ENCODE results near the gene P2RY8. TPM values are rescaled to one million over a fixed set of nuclear protein-coding genes. Genes with fewer than 3 reads are reported as not detected.

P2RY8 gene
- total and polyA plus RNA-seq, 2 of the 4 experiments (the other 2 are of a cell fraction), result not detected

DNA sequence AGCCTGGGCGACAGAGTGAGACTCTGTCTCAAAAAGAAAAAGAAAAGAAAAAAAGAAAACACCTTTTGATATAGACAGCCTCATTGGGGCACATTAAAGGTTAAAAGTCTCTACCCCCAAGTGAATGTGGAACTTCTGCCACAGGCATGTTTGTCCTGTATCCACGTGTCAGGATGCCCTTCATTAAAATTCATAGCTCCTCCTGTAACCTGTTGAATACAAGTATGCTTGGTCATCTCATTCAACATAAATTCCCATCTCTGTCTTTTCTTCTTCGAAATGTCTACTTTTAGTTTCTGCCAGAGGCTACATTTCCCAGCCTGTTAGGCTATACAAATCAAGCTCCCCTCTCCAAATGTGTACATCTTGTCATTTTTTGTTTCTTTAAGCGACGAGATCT, 25.8 kb downstream of the P2RY8 start:
- no peak overlapping the region for H3K4ac ChIP-seq (ENCODE audit: low read depth, low read length)
- dilution Hi-C loops (cut with HindIII; ENCODE audit: low sequenced_read_pairs, unreplicated experiment) (no loop called here), in situ Hi-C loops (cut with MboI; ENCODE audit: low sequenced_read_pairs) (no loop called here), intact Hi-C loops (cut with micrococcal nuclease) (no loop called here)
- no peak overlapping the region for H2BK120ac ChIP-seq (ENCODE audit: low read depth, low read length)
- no peak overlapping the region for H4K5ac ChIP-seq (ENCODE audit: low read depth, low read length)
- H2BK5ac ChIP-seq (ENCODE audit: low read depth, low read length, poor library complexity, severe bottlenecking), result no peak overlapping the region
- CTCF ChIA-PET, result no interaction called here
- H3K4me3 ChIP-seq (ENCODE audit: insufficient read depth, low read depth, low read length), result no peak overlapping the region
- H3K18ac ChIP-seq (ENCODE audit: low read depth, low read length), result no peak overlapping the region
- POLR2A ChIA-PET (ENCODE audit: unreplicated experiment), result no interaction called here
- H4K8ac ChIP-seq (ENCODE audit: low read depth in 2 of 2, low read length in 2 of 2), result no peak overlapping the region
- no CpG with 5 or more reads among the region's 5 CpGs for WGBS, 2 experiments (ENCODE audit: extremely low coverage in 2 of 2, insufficient read length in 1 of 2)
- no peak overlapping the region for H2AFZ ChIP-seq (replicated peaks; ENCODE audit: low read length, poor library complexity)
- no peak overlapping the region for H2BK15ac ChIP-seq (ENCODE audit: low read depth, low read length)
- H3K36me3 ChIP-seq (ENCODE audit: control insufficient read depth, insufficient read depth, low read length), result no peaks in the 10 kb centered on the region
- H3K9me1 ChIP-seq (ENCODE audit: insufficient read depth, low read length), result no peaks in the 10 kb centered on the region
- H2AK9ac ChIP-seq (replicated peaks; ENCODE audit: low read depth, low read length, poor library complexity), result no peak overlapping the region
- H4K20me1 ChIP-seq (ENCODE audit: insufficient read depth, low read length), result no peaks in the 10 kb centered on the region
- no peaks in the 10 kb centered on the region for H3K27me3 ChIP-seq (ENCODE audit: control insufficient read depth, insufficient read depth, low read length)
- H3K23ac ChIP-seq (ENCODE audit: low read depth, low read length), result no peak overlapping the region
- no peak overlapping the region for H3K9ac ChIP-seq (ENCODE audit: low read depth, low read length)
- H3K27ac ChIP-seq (ENCODE audit: insufficient read depth, low read length), result no peak overlapping the region
- H3K4me1 ChIP-seq (ENCODE audit: control insufficient read depth, insufficient read depth, low read length), result no peaks in the 10 kb centered on the region
- TF ChIP-seq RCOR1 (IDR thresholded peaks at IDR 0.05; ENCODE audit: insufficient replicate concordance, low read length), result no peak
- TF ChIP-seq, protein P1, sequence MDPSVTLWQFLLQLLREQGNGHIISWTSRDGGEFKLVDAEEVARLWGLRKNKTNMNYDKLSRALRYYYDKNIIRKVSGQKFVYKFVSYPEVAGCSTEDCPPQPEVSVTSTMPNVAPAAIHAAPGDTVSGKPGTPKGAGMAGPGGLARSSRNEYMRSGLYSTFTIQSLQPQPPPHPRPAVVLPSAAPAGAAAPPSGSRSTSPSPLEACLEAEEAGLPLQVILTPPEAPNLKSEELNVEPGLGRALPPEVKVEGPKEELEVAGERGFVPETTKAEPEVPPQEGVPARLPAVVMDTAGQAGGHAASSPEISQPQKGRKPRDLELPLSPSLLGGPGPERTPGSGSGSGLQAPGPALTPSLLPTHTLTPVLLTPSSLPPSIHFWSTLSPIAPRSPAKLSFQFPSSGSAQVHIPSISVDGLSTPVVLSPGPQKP (IDR thresholded peaks at IDR 0.05; ENCODE audit: borderline replicate concordance, low read depth, low read length), result no peak
- no peak for TF ChIP-seq POLR2A (IDR thresholded peaks at IDR 0.05; ENCODE audit: low read depth, low read length)
- no peak for TF ChIP-seq MXI1 (IDR thresholded peaks at IDR 0.05; ENCODE audit: borderline replicate concordance, low read depth, low read length)
- TF ChIP-seq MAZ (IDR thresholded peaks at IDR 0.05; ENCODE audit: borderline replicate concordance, low read depth, low read length), result no peak
- TF ChIP-seq CEBPB (IDR thresholded peaks at IDR 0.05; ENCODE audit: low read depth, low read length), result no peak
- TF ChIP-seq NFE2L2 (IDR thresholded peaks at IDR 0.05; ENCODE audit: low read depth, low read length), result no peak
- TF ChIP-seq MAFK (IDR thresholded peaks at IDR 0.05; ENCODE audit: low read depth, low read length), result no peak
- no peak for TF ChIP-seq SMC3 (IDR thresholded peaks at IDR 0.05; ENCODE audit: low read depth, low read length)
- no peak for TF ChIP-seq FOS (IDR thresholded peaks at IDR 0.05; ENCODE audit: low read depth, low read length)
- no peaks in the 10 kb centered on the region for H3K79me1 ChIP-seq (ENCODE audit: low read depth in 1 of 2, low read length in 2 of 2)
- BruUV-seq (replicated peaks), result no TSS peak
- H3K14ac ChIP-seq (replicated peaks; ENCODE audit: low read depth, low read length), result no peak overlapping the region
- no peak overlapping the region for H2BK20ac ChIP-seq (ENCODE audit: low read depth, low read length)
- no peak overlapping the region for H2AK5ac ChIP-seq (ENCODE audit: low read depth, low read length)
- DNase-seq (no peak), ATAC-seq (ENCODE audit: low read depth) (no peak)
- no peak overlapping the region for H3K4me2 ChIP-seq (ENCODE audit: low read depth, low read length)
- no peak overlapping the region for H4K91ac ChIP-seq (ENCODE audit: insufficient read depth, low read depth, low read length)
- peaks cover 15% of the 10 kb centered on the region for H3K9me3 ChIP-seq (ENCODE audit: control insufficient read depth, insufficient read depth, low read length)
- H3K56ac ChIP-seq (ENCODE audit: extremely low read depth, insufficient read depth, low read length), result no peak overlapping the region
